GM12873 (cell line): Measurements from ENCODE around the gene PLPPR1.

Experiments
- CTCF ChIP-seq: IDR thresholded peaks from 2 replicates; pipeline ENCODE4 v1.5.1; 2012; ENCODE audit warnings: low read depth, mild to moderate bottlenecking, moderate library complexity, low read length, control low read depth; ENCODE audit not compliant: insufficient read depth; ENCODE audit errors: missing control alignments

Gene PLPPR1

DNA sequence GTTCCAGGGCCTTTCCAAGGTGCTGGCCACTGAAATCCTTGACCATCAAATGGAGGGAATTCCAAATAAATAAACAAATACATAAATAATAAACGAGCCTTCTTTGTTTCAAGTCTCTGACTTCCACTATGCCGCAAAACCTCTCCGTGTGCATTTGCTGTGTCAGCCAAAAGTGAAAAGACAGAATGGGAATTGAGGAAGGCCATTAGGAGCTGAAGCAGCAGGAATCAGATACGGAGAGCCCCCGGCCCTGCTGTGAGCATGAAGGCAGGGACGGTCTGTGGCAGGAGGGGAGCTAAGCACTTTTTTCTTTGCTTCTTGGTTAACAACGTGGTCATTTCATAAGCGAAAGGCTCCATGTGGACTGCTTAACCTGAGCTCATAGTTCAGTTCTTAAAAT lies 26.1 kb downstream of the PLPPR1 start:
- no peak for TF ChIP-seq CTCF

GRCh38 chr9:101055516-101055915 lies 27.0 kb downstream of the PLPPR1 start:
- no peak for TF ChIP-seq CTCF

DNA sequence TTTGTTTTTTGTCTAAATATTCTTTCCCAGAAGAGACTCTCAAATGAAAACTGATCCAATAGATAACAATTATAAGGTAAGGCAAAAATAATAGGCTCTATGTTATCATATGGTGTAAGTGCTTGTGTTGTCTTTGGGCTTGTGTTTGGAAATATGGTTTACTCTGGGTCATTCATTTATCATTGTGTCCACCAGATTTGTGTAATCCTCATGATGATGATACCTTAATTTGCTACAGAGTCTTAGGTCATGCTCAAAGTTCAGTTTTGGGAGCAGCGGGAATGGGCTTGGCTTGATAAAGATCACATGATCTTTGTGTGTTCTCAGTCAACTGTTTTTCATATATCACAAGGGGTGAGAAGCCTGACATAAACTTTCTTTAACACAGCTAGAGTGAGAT lies 34.2 kb downstream of the PLPPR1 start:
- TF ChIP-seq CTCF, result no peak

- TF ChIP-seq CTCF, result no peak
These were observed 34.7 kb downstream of the PLPPR1 start for GRCh38 chr9:101063192-101063591.

GRCh38 chr9:101064206-101064605 lies 35.7 kb downstream of the PLPPR1 start:
- no peak for TF ChIP-seq CTCF

GRCh38 chr9:101065930-101066329 lies 37.4 kb downstream of the PLPPR1 start:
- no peak for TF ChIP-seq CTCF

GRCh38 chr9:101068696-101069095 lies 40.2 kb downstream of the PLPPR1 start:
- no peak for TF ChIP-seq CTCF
